ENCODE data around the gene CCDC112. TPM values are rescaled to one million over a fixed set of nuclear protein-coding genes. Genes with fewer than 3 reads are reported as not detected.

The CCDC112 gene
- total RNA-seq, 1 donor from 2014 or later, result 13.0 TPM

DNA sequence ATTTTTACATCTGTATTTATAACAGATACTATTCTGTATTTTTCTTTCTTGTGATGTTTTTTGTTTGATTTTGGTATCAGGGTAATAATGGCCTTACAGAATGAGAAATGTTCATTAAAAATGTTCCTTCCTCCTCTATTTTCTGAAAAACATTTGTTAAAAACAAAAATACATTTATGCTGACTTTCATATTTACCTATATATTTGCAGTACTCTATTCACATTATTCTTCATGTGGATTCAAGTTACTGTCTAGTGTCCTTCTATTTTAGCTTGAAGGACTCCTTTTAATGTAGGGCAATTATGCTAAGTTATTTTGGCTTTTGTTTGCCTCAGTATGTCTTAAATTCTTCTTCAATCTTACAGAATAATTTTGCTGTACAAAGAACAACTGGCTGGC lies 5.1 kb downstream of the CCDC112 start:
- no peaks in the 10 kb centered on the region for H3K9me3 Mint-ChIP-seq (ENCODE audit: unreplicated experiment)
- peaks cover 40% of the 10 kb centered on the region for H3K79me2 ChIP-seq (ENCODE audit: insufficient read depth, low read length)
- H3K36me3 ChIP-seq (ENCODE audit: insufficient read depth, low read length), result no peaks in the 10 kb centered on the region

DNA sequence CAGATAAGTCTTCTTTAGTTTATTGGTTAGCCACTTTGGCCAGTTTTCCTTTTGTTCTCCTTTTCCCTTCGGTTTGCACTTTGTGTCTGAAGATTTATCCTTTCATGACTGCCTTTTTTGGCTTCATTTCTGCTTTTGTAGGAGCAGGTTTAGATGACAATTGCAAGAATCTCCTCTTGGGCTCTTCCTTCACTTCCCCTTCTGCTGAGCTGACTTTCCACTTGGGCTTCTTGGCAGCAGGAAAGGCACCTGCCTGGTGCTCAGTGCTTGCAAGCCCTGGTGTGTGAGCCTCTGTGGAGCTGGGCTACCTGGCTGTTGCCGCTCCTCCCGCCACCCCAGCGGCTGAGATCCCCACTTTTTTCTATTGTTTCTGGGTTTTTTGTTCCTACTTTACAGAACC lies 7.3 kb downstream of the CCDC112 start:
- H4K20me1 ChIP-seq (ENCODE audit: insufficient read depth, low read length), result peaks cover 12% of the 10 kb centered on the region
- TF ChIP-seq, protein P1, sequence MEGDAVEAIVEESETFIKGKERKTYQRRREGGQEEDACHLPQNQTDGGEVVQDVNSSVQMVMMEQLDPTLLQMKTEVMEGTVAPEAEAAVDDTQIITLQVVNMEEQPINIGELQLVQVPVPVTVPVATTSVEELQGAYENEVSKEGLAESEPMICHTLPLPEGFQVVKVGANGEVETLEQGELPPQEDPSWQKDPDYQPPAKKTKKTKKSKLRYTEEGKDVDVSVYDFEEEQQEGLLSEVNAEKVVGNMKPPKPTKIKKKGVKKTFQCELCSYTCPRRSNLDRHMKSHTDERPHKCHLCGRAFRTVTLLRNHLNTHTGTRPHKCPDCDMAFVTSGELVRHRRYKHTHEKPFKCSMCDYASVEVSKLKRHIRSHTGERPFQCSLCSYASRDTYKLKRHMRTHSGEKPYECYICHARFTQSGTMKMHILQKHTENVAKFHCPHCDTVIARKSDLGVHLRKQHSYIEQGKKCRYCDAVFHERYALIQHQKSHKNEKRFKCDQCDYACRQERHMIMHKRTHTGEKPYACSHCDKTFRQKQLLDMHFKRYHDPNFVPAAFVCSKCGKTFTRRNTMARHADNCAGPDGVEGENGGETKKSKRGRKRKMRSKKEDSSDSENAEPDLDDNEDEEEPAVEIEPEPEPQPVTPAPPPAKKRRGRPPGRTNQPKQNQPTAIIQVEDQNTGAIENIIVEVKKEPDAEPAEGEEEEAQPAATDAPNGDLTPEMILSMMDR (IDR thresholded peaks at IDR 0.05; ENCODE audit: insufficient read depth, low read depth, low read length), result no peak
- no peak for TF ChIP-seq EZH2 (IDR thresholded peaks at IDR 0.05; ENCODE audit: insufficient read depth, low read length)
- H3K27me3 ChIP-seq (ENCODE audit: insufficient read depth, low read length), result no peaks in the 10 kb centered on the region
- H3K36me3 Mint-ChIP-seq (ENCODE audit: low read depth, unreplicated experiment), result peaks cover 3% of the 10 kb centered on the region
- no peak overlapping the region for H3K4me3 ChIP-seq (ENCODE audit: insufficient read depth, low read depth, low read length)
- H3K4me2 ChIP-seq (ENCODE audit: low read length), result no peak overlapping the region
- FAIRE-seq (no peak), DNase-seq (ENCODE audit: low read depth) (no peak)
- H3K9me3 Mint-ChIP-seq (ENCODE audit: unreplicated experiment), result no peaks in the 10 kb centered on the region
- H3K9ac ChIP-seq (ENCODE audit: low read length), result no peak overlapping the region
- H3K4me1 Mint-ChIP-seq (ENCODE audit: low read depth, unreplicated experiment), result peaks cover 8% of the 10 kb centered on the region
- H3K36me3 ChIP-seq (ENCODE audit: insufficient read depth, low read length), result no peaks in the 10 kb centered on the region
- peaks cover 30% of the 10 kb centered on the region for H3K79me2 ChIP-seq (ENCODE audit: insufficient read depth, low read length)
- no peaks in the 10 kb centered on the region for H3K9me3 ChIP-seq (ENCODE audit: insufficient read depth, low read depth, low read length)
- H3K27ac Mint-ChIP-seq (ENCODE audit: unreplicated experiment), result no peak overlapping the region
- H3K27me3 Mint-ChIP-seq (ENCODE audit: low read depth, unreplicated experiment), result no peaks in the 10 kb centered on the region
- no peaks in the 10 kb centered on the region for H3K4me1 ChIP-seq (ENCODE audit: insufficient read depth, low read length)
- no peak overlapping the region for H2AFZ ChIP-seq (ENCODE audit: low read depth, low read length)
- no peak overlapping the region for H3K27ac ChIP-seq (ENCODE audit: low read depth, low read length)
- no peak overlapping the region for H3K4me3 Mint-ChIP-seq (ENCODE audit: unreplicated experiment)

More for the DNA sequence above, 5.1 kb downstream of the CCDC112 start:
- Histone ChIP-seq H3K4me3 (ENCODE audit: insufficient read depth, low read depth, low read length) (no peak overlapping the region), H3K4me1 (ENCODE audit: insufficient read depth, low read length) (peaks cover 3% of the 10 kb centered on the region), H3K27ac (ENCODE audit: low read depth, low read length) (no peak overlapping the region), H4K20me1 (ENCODE audit: insufficient read depth, low read length) (peaks cover 14% of the 10 kb centered on the region), H3K9me3 (ENCODE audit: insufficient read depth, low read depth, low read length) (no peaks in the 10 kb centered on the region), H3K4me2 (ENCODE audit: low read length) (no peak overlapping the region), H3K9ac (ENCODE audit: low read length) (no peak overlapping the region), H2AFZ (ENCODE audit: low read depth, low read length) (no peak overlapping the region), H3K27me3 (ENCODE audit: insufficient read depth, low read length) (no peaks in the 10 kb centered on the region)
- TF ChIP-seq EZH2 (IDR thresholded peaks at IDR 0.05; ENCODE audit: insufficient read depth, low read length), result no peak
- TF ChIP-seq, protein P1 (IDR thresholded peaks at IDR 0.05; ENCODE audit: insufficient read depth, low read depth, low read length), result no peak
- Mint-ChIP-seq H3K4me1 (ENCODE audit: low read depth, unreplicated experiment) (peaks cover 6% of the 10 kb centered on the region), H3K27ac (ENCODE audit: unreplicated experiment) (no peak overlapping the region), H3K27me3 (ENCODE audit: low read depth, unreplicated experiment) (no peaks in the 10 kb centered on the region), H3K4me3 (ENCODE audit: unreplicated experiment) (no peak overlapping the region), H3K36me3 (ENCODE audit: low read depth, unreplicated experiment) (peaks cover 3% of the 10 kb centered on the region)
- FAIRE-seq (no peak), DNase-seq (ENCODE audit: low read depth) (no peak)

DNA sequence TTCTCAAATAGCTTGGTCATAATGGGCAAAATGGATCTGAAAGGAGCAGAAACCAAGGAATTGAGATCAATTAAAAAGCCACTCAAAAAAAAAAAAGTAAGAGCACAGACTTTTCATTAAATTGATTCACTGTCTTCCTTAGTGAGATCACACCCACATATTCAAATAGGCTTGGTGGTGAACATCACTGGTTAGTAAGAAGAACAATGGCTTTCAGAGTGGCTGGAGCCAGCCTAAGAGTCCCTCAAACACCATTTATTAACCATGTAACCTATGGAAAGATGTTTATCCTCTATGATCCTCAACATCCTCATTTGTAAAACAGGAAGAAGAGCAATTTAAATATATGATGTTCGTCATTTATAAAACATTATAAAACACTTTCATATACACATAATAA lies 12.4 kb downstream of the CCDC112 start:
- H3K9ac ChIP-seq (ENCODE audit: low read length), result no peak overlapping the region
- Mint-ChIP-seq H3K4me3 (ENCODE audit: unreplicated experiment) (no peak overlapping the region), H3K36me3 (ENCODE audit: low read depth, unreplicated experiment) (no peaks in the 10 kb centered on the region), H3K27ac (ENCODE audit: unreplicated experiment) (no peak overlapping the region), H3K4me1 (ENCODE audit: low read depth, unreplicated experiment) (peaks cover 8% of the 10 kb centered on the region), H3K27me3 (ENCODE audit: low read depth, unreplicated experiment) (no peaks in the 10 kb centered on the region), H3K9me3 (ENCODE audit: unreplicated experiment) (no peaks in the 10 kb centered on the region)
- H3K9me3 ChIP-seq (ENCODE audit: insufficient read depth, low read depth, low read length), result no peaks in the 10 kb centered on the region
- no peak for TF ChIP-seq EZH2 (IDR thresholded peaks at IDR 0.05; ENCODE audit: insufficient read depth, low read length)
- TF ChIP-seq, protein P1 (IDR thresholded peaks at IDR 0.05; ENCODE audit: insufficient read depth, low read depth, low read length), result no peak
- no peaks in the 10 kb centered on the region for H3K4me1 ChIP-seq (ENCODE audit: insufficient read depth, low read length)
- no peaks in the 10 kb centered on the region for H3K27me3 ChIP-seq (ENCODE audit: insufficient read depth, low read length)
- DNase-seq (ENCODE audit: low read depth), result no peak
- no peak overlapping the region for H3K4me3 ChIP-seq (ENCODE audit: insufficient read depth, low read depth, low read length)
- H2AFZ ChIP-seq (ENCODE audit: low read depth, low read length), result no peak overlapping the region
- H3K4me2 ChIP-seq (ENCODE audit: low read length), result no peak overlapping the region
- H3K27ac ChIP-seq (ENCODE audit: low read depth, low read length), result no peak overlapping the region
- peaks cover 14% of the 10 kb centered on the region for H3K79me2 ChIP-seq (ENCODE audit: insufficient read depth, low read length)
- no peaks in the 10 kb centered on the region for H3K36me3 ChIP-seq (ENCODE audit: insufficient read depth, low read length)
- peaks cover 8% of the 10 kb centered on the region for H4K20me1 ChIP-seq (ENCODE audit: insufficient read depth, low read length)
- FAIRE-seq, result no peak

Measured in astrocyte (in vitro differentiated cells and primary cell).